Thoracic aorta (tissue), 2 donors: ENCODE measurements around the gene PRDM10. TPM values are rescaled to one million over a fixed set of nuclear protein-coding genes. Genes with fewer than 3 reads are reported as not detected.

Experiments
- ATAC-seq: fragments of 150-250 bp; one replicate; pipeline ENCODE4 v1.8.0; 2017; ENCODE audit warnings: low read depth; ENCODE audit not compliant: insufficient number of reproducible peaks, low FRiP score
- DNase-seq: peaks from one replicate; pipeline ENCODE4 v3.0.0-alpha.2; 2020; ENCODE audit warnings: low spot score
- H3K27ac ChIP-seq, 2 donors: fragments of 200-600 bp; sonication (generic); 1 replicate in 1 of 2; 2 replicates in 1 of 2; pipeline ENCODE4 v1.5.1; 2016; ENCODE audit warnings: mild to moderate bottlenecking in 2 of 2, moderate library complexity in 2 of 2
- H3K27me3 ChIP-seq: fragments of 200-600 bp; sonication (generic); replicated peaks from 2 replicates; pipeline ENCODE4 v1.6.0; 2016; ENCODE audit warnings: mild to moderate bottlenecking; ENCODE audit not compliant: insufficient read depth
- H3K36me3 ChIP-seq: fragments of 200-600 bp; sonication (generic); one replicate; pipeline ENCODE4 v1.5.1; 2016
- H3K4me1 ChIP-seq, 2 donors: fragments of 200-600 bp; sonication (generic); 1 replicate in 1 of 2; 2 replicates in 1 of 2; pipeline versions ENCODE4 v1.5.1 to v1.6.0; 2016; ENCODE audit warnings: low read depth in 2 of 2, mild to moderate bottlenecking in 1 of 2; ENCODE audit not compliant: control insufficient read depth in 1 of 2
- H3K4me3 ChIP-seq: fragments of 200-600 bp; sonication (generic); 2 replicates; pipeline ENCODE4 v1.5.1; 2016; ENCODE audit warnings: mild to moderate bottlenecking
- H3K9me3 ChIP-seq: fragments of 200-600 bp; sonication (generic); 2 replicates; pipeline ENCODE4 v1.5.1; 2016
- total RNA-seq, 2 donors: library from RNA; depleted of rRNA; stranded (reverse); fragments of >200 nt; gene quantifications; one replicate each; pipeline versions ENCODE4 v1.1.0 to v1.2.3, GENCODE V29; 2016
- TF ChIP-seq, protein P1 (sequence below): fragments of 200-600 bp; sonication (generic); IDR thresholded peaks from one replicate; pipeline ENCODE4 v1.5.1; 2019; ENCODE audit warnings: antibody characterized with exemption

Gene PRDM10
- total RNA-seq, 2 donors from 2014 or later = 8.8 to 10.4 TPM

DNA sequence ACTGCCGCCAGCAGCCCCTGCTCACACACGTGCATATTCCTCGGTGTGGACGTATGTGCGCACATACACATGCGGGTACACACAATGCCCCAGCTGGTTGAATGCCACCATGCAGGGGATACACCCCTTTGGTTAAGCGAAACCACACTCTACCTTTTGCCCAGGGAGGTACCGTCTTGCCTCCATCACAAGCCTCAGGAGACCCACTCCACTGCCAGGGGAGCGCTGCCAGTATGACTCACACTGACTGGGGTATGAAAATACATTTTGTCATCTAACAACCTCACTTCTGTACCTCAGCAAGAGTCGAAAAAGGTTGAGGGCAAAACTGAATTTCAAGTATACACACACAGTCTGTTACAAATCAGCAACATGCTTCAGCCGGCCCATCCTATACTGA is 147.5 kb downstream of the PRDM10 start:
- Histone ChIP-seq H3K4me3 (no peak overlapping the region), H3K27me3 (no peaks in the 10 kb centered on the region), H3K27ac (no peak overlapping the region), H3K4me1 (no peaks in the 10 kb centered on the region), H3K9me3 (no peaks in the 10 kb centered on the region), H3K36me3 (no peaks in the 10 kb centered on the region)
- ATAC-seq = no peak
- DNase-seq = no peak
- TF ChIP-seq, protein P1, sequence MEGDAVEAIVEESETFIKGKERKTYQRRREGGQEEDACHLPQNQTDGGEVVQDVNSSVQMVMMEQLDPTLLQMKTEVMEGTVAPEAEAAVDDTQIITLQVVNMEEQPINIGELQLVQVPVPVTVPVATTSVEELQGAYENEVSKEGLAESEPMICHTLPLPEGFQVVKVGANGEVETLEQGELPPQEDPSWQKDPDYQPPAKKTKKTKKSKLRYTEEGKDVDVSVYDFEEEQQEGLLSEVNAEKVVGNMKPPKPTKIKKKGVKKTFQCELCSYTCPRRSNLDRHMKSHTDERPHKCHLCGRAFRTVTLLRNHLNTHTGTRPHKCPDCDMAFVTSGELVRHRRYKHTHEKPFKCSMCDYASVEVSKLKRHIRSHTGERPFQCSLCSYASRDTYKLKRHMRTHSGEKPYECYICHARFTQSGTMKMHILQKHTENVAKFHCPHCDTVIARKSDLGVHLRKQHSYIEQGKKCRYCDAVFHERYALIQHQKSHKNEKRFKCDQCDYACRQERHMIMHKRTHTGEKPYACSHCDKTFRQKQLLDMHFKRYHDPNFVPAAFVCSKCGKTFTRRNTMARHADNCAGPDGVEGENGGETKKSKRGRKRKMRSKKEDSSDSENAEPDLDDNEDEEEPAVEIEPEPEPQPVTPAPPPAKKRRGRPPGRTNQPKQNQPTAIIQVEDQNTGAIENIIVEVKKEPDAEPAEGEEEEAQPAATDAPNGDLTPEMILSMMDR = no peak

DNA sequence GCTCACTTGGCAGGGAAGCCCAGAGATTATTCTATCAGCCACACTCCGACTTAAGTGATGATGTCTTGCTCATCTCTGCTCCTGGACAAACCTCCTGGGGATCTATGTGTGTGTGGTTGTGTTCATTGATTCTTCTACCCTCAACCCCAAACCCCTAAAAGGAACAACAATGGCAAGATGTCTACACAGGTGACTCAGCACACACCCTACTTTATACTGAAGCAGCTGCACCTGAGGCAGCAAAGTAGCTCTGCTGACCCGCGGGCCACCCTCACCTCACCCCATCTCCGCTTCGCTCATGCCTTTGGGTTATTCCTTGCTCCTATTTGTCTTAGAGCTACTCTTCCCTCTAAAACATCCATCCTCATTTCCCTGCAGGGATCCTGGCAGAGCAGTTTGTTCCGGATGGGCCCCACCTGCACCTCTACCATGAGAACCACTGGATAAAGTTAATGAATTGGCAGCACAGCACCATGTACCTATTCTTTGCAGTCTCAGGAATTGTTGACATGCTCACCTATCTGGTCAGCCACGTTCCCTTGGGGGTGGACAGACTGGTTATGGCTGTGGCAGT is 148.3 kb downstream of the PRDM10 start:
- Histone ChIP-seq H3K27ac (no peak overlapping the region), H3K4me3 (no peak overlapping the region), H3K36me3 (no peaks in the 10 kb centered on the region), H3K4me1 (no peaks in the 10 kb centered on the region), H3K9me3 (no peaks in the 10 kb centered on the region), H3K27me3 (no peaks in the 10 kb centered on the region)
- TF ChIP-seq, protein P1 = no peak
- DNase-seq = no peak
- ATAC-seq = no peak

DNA sequence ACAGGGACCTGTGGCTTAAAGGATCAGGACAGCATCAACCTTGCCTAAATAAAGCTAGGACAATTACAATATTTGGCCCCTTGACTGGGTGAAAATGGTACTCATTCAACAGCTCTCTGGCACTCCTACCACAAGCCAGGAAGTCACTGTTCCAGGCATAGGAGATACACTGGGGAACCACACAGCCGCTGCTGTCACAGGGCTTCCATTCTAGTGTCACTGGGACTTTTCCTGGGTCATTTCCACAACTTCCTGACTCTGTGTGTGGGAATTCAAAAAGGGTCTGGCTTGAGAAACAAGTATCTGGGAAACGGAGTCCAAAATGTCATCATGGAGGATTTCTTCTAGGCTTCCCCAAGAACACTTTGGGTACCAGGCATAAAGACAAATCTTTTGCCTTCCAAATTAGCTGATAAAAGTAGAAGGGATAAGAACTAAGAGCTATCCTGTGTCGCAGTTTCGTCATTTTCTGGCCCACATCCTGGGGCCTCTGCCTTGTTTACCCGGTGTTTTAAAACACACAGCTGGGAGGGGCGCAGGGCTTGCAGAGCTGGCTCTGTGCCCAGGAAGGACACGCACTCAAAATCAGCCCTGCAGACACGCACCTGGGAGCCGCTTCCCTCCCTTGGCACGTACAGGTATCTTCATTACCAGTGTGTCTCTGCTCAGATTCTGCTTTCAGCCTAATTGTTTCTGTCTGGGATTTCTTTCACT is 149.0 kb downstream of the PRDM10 start:
- Histone ChIP-seq H3K4me3 (no peak overlapping the region), H3K4me1 (no peaks in the 10 kb centered on the region), H3K27ac (no peak overlapping the region), H3K36me3 (no peaks in the 10 kb centered on the region), H3K9me3 (no peaks in the 10 kb centered on the region), H3K27me3 (no peaks in the 10 kb centered on the region)
- ATAC-seq = no peak
- DNase-seq = no peak
- TF ChIP-seq, protein P1 = no peak

DNA sequence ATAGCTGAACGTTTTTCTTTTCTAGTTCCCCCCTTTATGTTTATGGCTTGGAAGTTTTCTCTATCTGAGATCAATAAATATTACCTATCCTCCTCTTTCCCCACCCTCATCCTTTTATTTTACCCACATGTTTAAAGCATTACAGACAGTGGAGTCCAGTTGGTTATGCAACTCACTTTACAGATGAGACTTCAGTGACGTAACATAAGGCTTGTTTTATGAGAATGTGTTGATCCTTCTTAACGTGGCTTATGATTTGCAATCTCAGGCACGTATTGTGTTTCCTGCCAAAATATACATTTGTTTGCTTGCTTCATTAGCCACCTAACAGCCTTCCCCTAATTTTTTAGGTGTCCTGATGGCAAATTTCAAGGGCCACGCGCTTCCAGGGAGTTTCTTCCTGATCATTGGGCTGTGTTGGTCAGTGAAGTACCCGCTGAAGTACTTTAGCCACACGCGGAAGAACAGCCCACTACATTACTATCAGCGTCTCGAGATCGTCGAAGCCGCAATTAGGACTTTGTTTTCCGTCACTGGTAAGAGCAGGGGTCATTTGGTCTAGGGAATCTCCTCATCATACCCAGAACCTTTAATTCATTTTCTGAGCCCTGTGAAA is 150.4 kb downstream of the PRDM10 start:
- Histone ChIP-seq H3K27me3 (no peaks in the 10 kb centered on the region), H3K4me1 (no peaks in the 10 kb centered on the region), H3K36me3 (no peaks in the 10 kb centered on the region), H3K4me3 (no peak overlapping the region), H3K27ac (no peak overlapping the region), H3K9me3 (no peaks in the 10 kb centered on the region)
- TF ChIP-seq, protein P1 = no peak
- no peak for ATAC-seq
- no peak for DNase-seq

Other genes with a start within 250 kb of the PRDM10 start
- gene TMEM45B, start 187.0 kb downstream of the PRDM10 start, total RNA-seq = not detected
- gene NFRKB, start 107.3 kb downstream of the PRDM10 start, total RNA-seq = 10 to 100 TPM; 34.5 to 35.3 TPM
- gene APLP2, start 67.1 kb upstream of the PRDM10 start, total RNA-seq = 100 to 1,000 TPM; 493 to 557 TPM
- gene ST14, start 156.9 kb upstream of the PRDM10 start, total RNA-seq = 1 to 10 TPM; 4.9 to 6.9 TPM